K562 (cell line): ENCODE measurements around the gene ALOXE3. TPM values are rescaled to one million over a fixed set of nuclear protein-coding genes. Genes with fewer than 3 reads are reported as not detected.

ENCODE experiments used
- ATF3 ChIP-seq, 2 experiments: fragments of 450-650 bp in 1 of 2; sonication (generic) in 1 of 2; formaldehyde crosslinking in 1 of 2; IDR thresholded peaks in 1 of 2; conservative IDR thresholded peaks in 1 of 2; 2 replicates each; pipeline versions ENCODE4 v1.6.1 to v1.8.1; 2016 to 2023; ENCODE audit warnings: mild to moderate bottlenecking in 2 of 2, moderate library complexity in 2 of 2, inconsistent platforms in 1 of 2, missing genetic modification reagents in 1 of 2
- BRF1 ChIP-seq: IDR thresholded peaks from 3 replicates; pipeline ENCODE4 v1.6.1; 2011; ENCODE audit warnings: borderline replicate concordance, mild to moderate bottlenecking; ENCODE audit not compliant: insufficient read length; ENCODE audit errors: extremely low read depth
- CBFB ChIP-seq: sonication (generic); formaldehyde crosslinking; IDR thresholded peaks from 2 replicates; pipeline ENCODE4 v1.4.0; 2020; ENCODE audit warnings: mild to moderate bottlenecking, missing genetic modification reagents
- CXXC5 ChIP-seq: fragments of 250-450 bp; sonication (Bioruptor Pico); IDR thresholded peaks from 2 replicates; pipeline ENCODE4 v1.8.0; 2022; ENCODE audit warnings: inconsistent platforms, mild to moderate bottlenecking, moderate library complexity
- FOXJ2 ChIP-seq: fragments of 200-800 bp; sonication (Bioruptor generic); IDR thresholded peaks from 2 replicates; pipeline ENCODE4 v1.6.1; 2016; ENCODE audit warnings: missing genetic modification characterization, missing compliant biosample characterization
- IFI16 ChIP-seq: fragments of 250-450 bp; sonication (Bioruptor Pico); IDR thresholded peaks from 2 replicates; pipeline ENCODE4 v2.1.2; 2022; ENCODE audit warnings: mild to moderate bottlenecking, inconsistent platforms
- KDM1A ChIP-seq, 2 experiments: fragments of 450-650 bp; IDR thresholded peaks; 2 replicates each; pipeline ENCODE4 v1.6.1; 2016; ENCODE audit warnings: mild to moderate bottlenecking in 2 of 2
- L3MBTL2 ChIP-seq: fragments of 450-650 bp; IDR thresholded peaks from 2 replicates; pipeline ENCODE4 v1.6.1; 2016; ENCODE audit warnings: mild to moderate bottlenecking, moderate library complexity
- MCM5 ChIP-seq: fragments of 450-650 bp; IDR thresholded peaks from 2 replicates; pipeline ENCODE4 v1.6.1; 2016; ENCODE audit warnings: low read depth
- MITF ChIP-seq: IDR thresholded peaks from 2 replicates; pipeline ENCODE4 v1.6.1; 2014; ENCODE audit warnings: antibody characterized with exemption
- MLX ChIP-seq, 2 experiments: fragments of 450-650 bp in 1 of 2; sonication (generic) in 1 of 2; formaldehyde crosslinking; conservative IDR thresholded peaks; 2 replicates each; pipeline versions ENCODE4 v1.4.0 to v1.8.1; 2020 to 2022; ENCODE audit warnings: mild to moderate bottlenecking in 1 of 2, missing genetic modification reagents in 1 of 2
- NFRKB ChIP-seq: fragments of 450-650 bp; IDR thresholded peaks from 2 replicates; pipeline ENCODE4 v1.6.1; 2016; ENCODE audit warnings: low read depth
- TCFL5 ChIP-seq: fragments of 250-450 bp; sonication (Bioruptor Pico); conservative IDR thresholded peaks from 2 replicates; pipeline ENCODE4 v1.6.1; 2021; ENCODE audit warnings: mild to moderate bottlenecking, moderate library complexity, matching md5 sums
- TGIF2 ChIP-seq: sonication (generic); formaldehyde crosslinking; IDR thresholded peaks from 2 replicates; pipeline ENCODE4 v1.8.1; 2022; ENCODE audit warnings: mild to moderate bottlenecking, missing genetic modification reagents, moderate library complexity
- ZNF431 ChIP-seq: sonication (generic); formaldehyde crosslinking; IDR thresholded peaks from 2 replicates; pipeline ENCODE4 v1.8.0; 2022; ENCODE audit warnings: mild to moderate bottlenecking, missing genetic modification reagents
- ZNF778 ChIP-seq: fragments of 450-650 bp; formaldehyde crosslinking; IDR thresholded peaks from 2 replicates; pipeline ENCODE4 v1.4.0; 2020; ENCODE audit warnings: mild to moderate bottlenecking, moderate library complexity
- ZNF780A ChIP-seq: fragments of 250-450 bp; sonication (Bioruptor Pico); IDR thresholded peaks from 2 replicates; pipeline ENCODE4 v1.5.0; 2021; ENCODE audit warnings: mild to moderate bottlenecking
- polyA plus RNA-seq, 8 experiments: library from polyadenylated mRNA; depleted of rRNA in 4 of 8; stranded (reverse) in 5 of 8; unstranded in 3 of 8; fragments of >200 nt; fragmentation: Nextera tagmentation in 2 of 8; fragmentation: Illumina TruSeq in 1 of 8; extraction: Ambion mirVana in 2 of 8; extraction: Trizol in 1 of 8; gene quantifications; 2 replicates each; pipeline versions ENCODE4 v1.2.1 to v1.2.3, GENCODE V29; 2011 to 2014; ENCODE audit warnings: inconsistent platforms in 1 of 8, missing spikeins in 1 of 8
- total RNA-seq, 7 experiments: library from RNA; depleted of rRNA in 6 of 7; stranded (reverse); fragments of >200 nt in 6 of 7; fragmentation: Illumina TruSeq in 2 of 7; extraction: Trizol in 2 of 7; gene quantifications; 2 replicates each; pipeline versions ENCODE4 v1.2.1 to v1.2.3, GENCODE V29; 2011 to 2021; ENCODE audit warnings: low replicate concordance in 1 of 7
- TF ChIP-seq, protein P1 (sequence below): sonication (generic); formaldehyde crosslinking; IDR thresholded peaks from 2 replicates; pipeline ENCODE4 v1.9.0; 2022; ENCODE audit warnings: mild to moderate bottlenecking, missing genetic modification reagents
- TF ChIP-seq, protein P2 (sequence below): sonication (generic); formaldehyde crosslinking; IDR thresholded peaks from 2 replicates; pipeline ENCODE4 v1.5.0; 2020; ENCODE audit warnings: missing genetic modification reagents
- TF ChIP-seq, protein P3 (sequence below): fragments of 250-450 bp; sonication (Bioruptor Pico); IDR thresholded peaks from 2 replicates; pipeline ENCODE4 v1.5.0; 2022; ENCODE audit warnings: mild to moderate bottlenecking

The ALOXE3 gene
- total and polyA plus RNA-seq, 9 of the 15 experiments (the other 6 are each of a cell fraction or from before 2014, with no cell fraction given): 0.04 TPM; not detected in 8

DNA sequence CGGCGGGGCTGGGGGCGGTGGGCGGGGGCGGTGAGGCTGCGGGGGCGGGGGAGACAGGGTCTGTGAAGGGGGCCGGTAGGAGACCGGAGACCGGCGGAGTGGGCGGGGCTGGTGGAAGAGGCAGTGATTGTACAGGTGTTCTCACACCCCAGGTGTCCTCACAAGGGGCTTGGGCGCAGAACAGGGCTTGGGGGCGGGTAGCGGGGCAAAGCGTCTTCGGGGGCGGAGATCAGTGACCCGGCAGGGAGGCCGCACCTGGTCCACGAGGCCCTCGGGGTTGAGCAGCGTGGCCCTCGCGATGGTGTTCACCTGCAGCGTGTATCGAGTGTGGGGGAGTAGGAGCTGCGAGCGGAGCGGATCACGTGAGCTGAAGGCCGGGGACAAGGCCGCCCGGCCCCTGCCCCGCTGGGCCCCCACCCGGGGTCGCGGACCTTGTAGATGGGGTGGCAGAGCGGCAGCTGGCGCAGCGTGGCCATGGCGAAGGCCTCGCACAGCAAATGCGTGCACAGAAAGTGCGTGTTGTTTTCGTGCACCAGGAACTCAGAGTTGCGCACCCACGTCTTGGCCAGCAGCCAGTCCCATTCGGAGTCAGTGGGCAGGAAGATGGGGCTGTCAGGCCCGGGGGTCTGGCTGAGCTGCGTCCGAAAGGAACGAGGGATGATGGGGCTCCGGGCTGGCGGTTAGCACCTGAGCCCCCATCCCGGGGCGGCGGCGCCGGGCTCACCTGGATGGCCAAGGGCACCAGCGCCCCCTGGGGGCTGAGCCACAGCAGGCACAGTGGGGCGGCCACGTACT lies 8.5 kb downstream of the ALOXE3 start (continued):
- TF ChIP-seq ZNF780A (CRISPR knock-in tag): no peak
- no peak for TF ChIP-seq TGIF2
- TF ChIP-seq CXXC5 (CRISPR knock-in tag): peak; percentile 63
- no peak for TF ChIP-seq IFI16 (CRISPR knock-in tag)
- TF ChIP-seq TCFL5 (CRISPR knock-in tag): no peak
- TF ChIP-seq, protein P1, sequence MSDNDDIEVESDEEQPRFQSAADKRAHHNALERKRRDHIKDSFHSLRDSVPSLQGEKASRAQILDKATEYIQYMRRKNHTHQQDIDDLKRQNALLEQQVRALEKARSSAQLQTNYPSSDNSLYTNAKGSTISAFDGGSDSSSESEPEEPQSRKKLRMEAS (CRISPR knock-in tag): 0 out of 2 replicates have a peak, but pooled peaks have one; percentile 24
- no peak for TF ChIP-seq ZNF431 (CRISPR knock-in tag)
- no peak for TF ChIP-seq MLX (CRISPR knock-in tag; conservative IDR thresholded peaks at IDR 0.05)
- TF ChIP-seq, protein P2, sequence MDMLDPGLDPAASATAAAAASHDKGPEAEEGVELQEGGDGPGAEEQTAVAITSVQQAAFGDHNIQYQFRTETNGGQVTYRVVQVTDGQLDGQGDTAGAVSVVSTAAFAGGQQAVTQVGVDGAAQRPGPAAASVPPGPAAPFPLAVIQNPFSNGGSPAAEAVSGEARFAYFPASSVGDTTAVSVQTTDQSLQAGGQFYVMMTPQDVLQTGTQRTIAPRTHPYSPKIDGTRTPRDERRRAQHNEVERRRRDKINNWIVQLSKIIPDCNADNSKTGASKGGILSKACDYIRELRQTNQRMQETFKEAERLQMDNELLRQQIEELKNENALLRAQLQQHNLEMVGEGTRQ (CRISPR knock-in tag): peak; percentile 68
- TF ChIP-seq KDM1A (IDR thresholded peaks at IDR 0.05): peak in 1 of 2 experiments; percentile 31; a peak in 1 of 4 replicates
- TF ChIP-seq NFRKB: no peak
- no peak for TF ChIP-seq MITF
- TF ChIP-seq ZNF778 (CRISPR knock-in tag): no peak
- peak; percentile 28; the same call in 1 of the 2 replicates for TF ChIP-seq CBFB (CRISPR knock-in tag)
- TF ChIP-seq ATF3 (IDR thresholded peaks at IDR 0.05): no peak
- no peak for TF ChIP-seq ATF3 (CRISPR knock-in tag; conservative IDR thresholded peaks at IDR 0.05)
- TF ChIP-seq L3MBTL2: peak; percentile 69
- TF ChIP-seq BRF1: no peak
- TF ChIP-seq, protein P3, sequence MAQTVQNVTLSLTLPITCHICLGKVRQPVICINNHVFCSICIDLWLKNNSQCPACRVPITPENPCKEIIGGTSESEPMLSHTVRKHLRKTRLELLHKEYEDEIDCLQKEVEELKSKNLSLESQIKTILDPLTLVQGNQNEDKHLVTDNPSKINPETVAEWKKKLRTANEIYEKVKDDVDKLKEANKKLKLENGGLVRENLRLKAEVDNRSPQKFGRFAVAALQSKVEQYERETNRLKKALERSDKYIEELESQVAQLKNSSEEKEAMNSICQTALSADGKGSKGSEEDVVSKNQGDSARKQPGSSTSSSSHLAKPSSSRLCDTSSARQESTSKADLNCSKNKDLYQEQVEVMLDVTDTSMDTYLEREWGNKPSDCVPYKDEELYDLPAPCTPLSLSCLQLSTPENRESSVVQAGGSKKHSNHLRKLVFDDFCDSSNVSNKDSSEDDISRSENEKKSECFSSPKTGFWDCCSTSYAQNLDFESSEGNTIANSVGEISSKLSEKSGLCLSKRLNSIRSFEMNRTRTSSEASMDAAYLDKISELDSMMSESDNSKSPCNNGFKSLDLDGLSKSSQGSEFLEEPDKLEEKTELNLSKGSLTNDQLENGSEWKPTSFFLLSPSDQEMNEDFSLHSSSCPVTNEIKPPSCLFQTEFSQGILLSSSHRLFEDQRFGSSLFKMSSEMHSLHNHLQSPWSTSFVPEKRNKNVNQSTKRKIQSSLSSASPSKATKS: no peak
- TF ChIP-seq MCM5: no peak
- TF ChIP-seq FOXJ2 (tag): no peak
